Right kidney (tissue), 1 donor: Measurements from ENCODE around the gene POMP.
"Not testable (repeated sequence)": the region's sequence is repeated elsewhere in the genome, so short reads cannot be mapped to it uniquely, and the experiment has no call there.

ENCODE experiments used
- DNase-seq: peaks from one replicate; pipeline ENCODE4 v3.0.0-alpha.2; 2016

The POMP gene

GRCh38 chr13:28636677-28637317, 22.1 kb upstream of the POMP start:
- no peak for DNase-seq

GRCh38 chr13:28637714-28638355, 21.1 kb upstream of the POMP start:
- no peak for DNase-seq

GRCh38 chr13:28638756-28639155, 20.2 kb upstream of the POMP start:
- no peak for DNase-seq

GRCh38 chr13:28640861-28641599, 17.9 kb upstream of the POMP start:
- no peak for DNase-seq

GRCh38 chr13:28641600-28641926, 17.4 kb upstream of the POMP start:
- DNase-seq = no peak

GRCh38 chr13:28650284-28650683, 8.6 kb upstream of the POMP start:
- no peak for DNase-seq

- DNase-seq = no peak
These were observed 7.0 kb upstream of the POMP start for GRCh38 chr13:28651810-28652401.

GRCh38 chr13:28653111-28653510, 5.8 kb upstream of the POMP start:
- DNase-seq = no peak

GRCh38 chr13:28654276-28654675, 4.7 kb upstream of the POMP start:
- no peak for DNase-seq

- DNase-seq = no peak
These were observed 3.4 kb upstream of the POMP start for GRCh38 chr13:28655561-28655960.

GRCh38 chr13:28657784-28658538, 969 bp upstream of the POMP start:
- DNase-seq = no peak

- no peak for DNase-seq
These were observed 463 bp upstream of the POMP start for GRCh38 chr13:28658539-28658795.

GRCh38 chr13:28659621-28659970, 666 bp downstream of the POMP start:
- no peak for DNase-seq

- DNase-seq = no peak
These were observed 8.1 kb downstream of the POMP start for GRCh38 chr13:28666897-28667488.

GRCh38 chr13:28671126-28671792, 12.3 kb downstream of the POMP start:
- no peak for DNase-seq

- DNase-seq = no peak
These were observed 19.9 kb downstream of the POMP start for GRCh38 chr13:28678809-28679208.

- DNase-seq = no peak
These were observed 20.7 kb downstream of the POMP start for GRCh38 chr13:28679628-28680027.

- no peak for DNase-seq
These were observed 21.6 kb downstream of the POMP start for GRCh38 chr13:28680541-28680940.

GRCh38 chr13:28683169-28683568, 24.2 kb downstream of the POMP start:
- not testable (repeated sequence) for DNase-seq

GRCh38 chr13:28684257-28684656, 25.3 kb downstream of the POMP start:
- no peak for DNase-seq

GRCh38 chr13:28685114-28685513, 26.2 kb downstream of the POMP start:
- no peak for DNase-seq

- no peak for DNase-seq
These were observed 27.0 kb downstream of the POMP start for GRCh38 chr13:28685892-28686291.
